Calu3 (cell line): ENCODE data around the gene FGF1. TPM values are rescaled to one million over a fixed set of nuclear protein-coding genes. Genes with fewer than 3 reads are reported as not detected.

Source experiments
- Bru-seq: library from RNA; stranded (reverse); fragments of 400-500 nt; gene quantifications from one replicate; lab custom pipeline; 2021; lab: Mats Ljungman, UMichigan
- BruChase-seq, 2 experiments: library from RNA; stranded (reverse); fragments of 400-500 nt; gene quantifications; one replicate each; lab custom pipeline; 2021; lab: Mats Ljungman, UMichigan
- BruUV-seq: library from RNA; stranded (reverse); fragments of 400-500 nt; replicated peaks from 2 replicates; lab custom pipeline; 2021; lab: Mats Ljungman, UMichigan
- CTCF ChIA-PET: fragments of 300-600 bp; sonication (Branson Sonifier 250); formaldehyde crosslinking; loops from one replicate; lab custom pipeline; 2022; ENCODE audit warnings: antibody characterized with exemption; lab: Charles Lee
- DNase-seq: peaks from one replicate; pipeline ENCODE4 v3.0.0; 2022
- H3K27ac Mint-ChIP-seq: one replicate; pipeline ENCODE4 v1.8.0; 2022; ENCODE audit warnings: mixed read lengths; ENCODE audit not compliant: unreplicated experiment
- H3K27me3 Mint-ChIP-seq: one replicate; pipeline ENCODE4 v1.8.0; 2022; ENCODE audit warnings: mixed read lengths; ENCODE audit not compliant: unreplicated experiment
- H3K36me3 Mint-ChIP-seq: one replicate; pipeline ENCODE4 v1.8.0; 2022; ENCODE audit warnings: mild to moderate bottlenecking, moderate library complexity, mixed read lengths; ENCODE audit not compliant: insufficient read depth, unreplicated experiment
- H3K4me1 Mint-ChIP-seq: one replicate; pipeline ENCODE4 v1.8.0; 2022; ENCODE audit warnings: mild to moderate bottlenecking, low read depth, mixed read lengths; ENCODE audit not compliant: unreplicated experiment
- H3K4me3 Mint-ChIP-seq: one replicate; pipeline ENCODE4 v1.8.0; 2022; ENCODE audit warnings: mild to moderate bottlenecking, low read depth, moderate library complexity, mixed read lengths; ENCODE audit not compliant: unreplicated experiment
- H3K9me3 Mint-ChIP-seq: one replicate; pipeline ENCODE4 v1.8.0; 2022; ENCODE audit warnings: low read depth, mixed read lengths; ENCODE audit not compliant: unreplicated experiment
- intact Hi-C: fragments of 100-400 bp; cut with micrococcal nuclease; formaldehyde crosslinking; loops from one replicate; pipeline ENCODE4 v1.10.0; 2022; ENCODE audit not compliant: unreplicated experiment
- long read RNA-seq: library from polyadenylated mRNA; stranded (forward); transcript quantifications from one replicate; pipeline ENCODE4 v2.0.0, GENCODE V29; 2022
- total RNA-seq: library from RNA; stranded (reverse); gene quantifications from 2 replicates; pipeline ENCODE4 v1.2.3, GENCODE V29; 2022
- TF ChIP-seq, protein P1 (sequence below): fragments of 200-600 bp; IDR thresholded peaks from one replicate; pipeline ENCODE4 v1.8.0; 2022; ENCODE audit warnings: antibody characterized with exemption; ENCODE audit not compliant: unreplicated experiment

The FGF1 gene
- not detected in 2 replicates for total RNA-seq
- Bru-seq, nascent RNA = percentile 5 among the genes with signal in this experiment
- BruChase-seq, experiment 1, labeled RNA remaining after a 6-hour chase = percentile 3 among the genes with signal in this experiment
- BruChase-seq, experiment 2, labeled RNA remaining after a 2-hour chase = percentile 5 among the genes with signal in this experiment
- long read RNA-seq, partial matches to known transcripts = 0 of 4 reads
- long read RNA-seq, other reads (novel, unspliced or antisense) = 4 of 4 reads

GRCh38 chr5:142685418-142686209 lies at the start of gene FGF1:
FGF1 (minus strand) TSS chr5:142686090; CDS start chr5:142614127, 71,963 bp downstream.
- Mint-ChIP-seq H3K9me3 (no peaks in the 10 kb centered on the region), H3K36me3 (no peaks in the 10 kb centered on the region), H3K27ac (no peak within 1 kb of the TSS), H3K4me1 (peaks cover 36% of the 10 kb centered on the region), H3K27me3 (no peaks in the 10 kb centered on the region), H3K4me3 (no peak within 1 kb of the TSS)
- no TSS peak for BruUV-seq
- TF ChIP-seq, protein P1, sequence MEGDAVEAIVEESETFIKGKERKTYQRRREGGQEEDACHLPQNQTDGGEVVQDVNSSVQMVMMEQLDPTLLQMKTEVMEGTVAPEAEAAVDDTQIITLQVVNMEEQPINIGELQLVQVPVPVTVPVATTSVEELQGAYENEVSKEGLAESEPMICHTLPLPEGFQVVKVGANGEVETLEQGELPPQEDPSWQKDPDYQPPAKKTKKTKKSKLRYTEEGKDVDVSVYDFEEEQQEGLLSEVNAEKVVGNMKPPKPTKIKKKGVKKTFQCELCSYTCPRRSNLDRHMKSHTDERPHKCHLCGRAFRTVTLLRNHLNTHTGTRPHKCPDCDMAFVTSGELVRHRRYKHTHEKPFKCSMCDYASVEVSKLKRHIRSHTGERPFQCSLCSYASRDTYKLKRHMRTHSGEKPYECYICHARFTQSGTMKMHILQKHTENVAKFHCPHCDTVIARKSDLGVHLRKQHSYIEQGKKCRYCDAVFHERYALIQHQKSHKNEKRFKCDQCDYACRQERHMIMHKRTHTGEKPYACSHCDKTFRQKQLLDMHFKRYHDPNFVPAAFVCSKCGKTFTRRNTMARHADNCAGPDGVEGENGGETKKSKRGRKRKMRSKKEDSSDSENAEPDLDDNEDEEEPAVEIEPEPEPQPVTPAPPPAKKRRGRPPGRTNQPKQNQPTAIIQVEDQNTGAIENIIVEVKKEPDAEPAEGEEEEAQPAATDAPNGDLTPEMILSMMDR = no peak
- DNase-seq = no peak
- intact Hi-C loops = no loop called here
- CTCF ChIA-PET = interaction anchor here (0.5 to 1.1 kb wide), 4 partner anchors 10 to 39 kb away, joined by 3 to 4 read pairs (median 4); no protein-coding TSS in a partner anchor

DNA sequence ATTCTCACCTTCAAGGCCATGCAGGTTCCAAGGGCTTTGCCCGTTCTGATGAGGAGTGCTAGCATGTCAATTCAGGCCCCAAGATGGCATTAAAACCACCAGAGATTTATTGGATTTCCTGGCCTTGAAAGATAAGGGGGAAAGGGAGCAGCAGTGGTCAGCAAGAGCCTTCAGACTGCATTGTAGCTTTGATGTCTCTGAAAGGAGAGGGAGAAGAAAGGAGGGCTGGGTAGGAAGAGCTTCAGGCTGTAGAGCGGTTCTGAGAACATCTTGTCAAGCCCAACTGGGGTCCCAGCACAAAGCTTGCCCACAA lies 41.8 kb upstream of the FGF1 start:
- no TSS peak for BruUV-seq
- intact Hi-C loops = no loop called here
- Mint-ChIP-seq H3K4me3 (no peak overlapping the region), H3K9me3 (peaks cover 3% of the 10 kb centered on the region), H3K27me3 (no peaks in the 10 kb centered on the region), H3K27ac (no peak overlapping the region), H3K36me3 (no peaks in the 10 kb centered on the region), H3K4me1 (peaks cover 22% of the 10 kb centered on the region)
- TF ChIP-seq, protein P1 = no peak
- no peak for DNase-seq
- CTCF ChIA-PET = interaction anchor here (1.5 kb wide), 1 partner anchor 14 kb away, joined by 5 read pairs; no protein-coding TSS in a partner anchor

DNA sequence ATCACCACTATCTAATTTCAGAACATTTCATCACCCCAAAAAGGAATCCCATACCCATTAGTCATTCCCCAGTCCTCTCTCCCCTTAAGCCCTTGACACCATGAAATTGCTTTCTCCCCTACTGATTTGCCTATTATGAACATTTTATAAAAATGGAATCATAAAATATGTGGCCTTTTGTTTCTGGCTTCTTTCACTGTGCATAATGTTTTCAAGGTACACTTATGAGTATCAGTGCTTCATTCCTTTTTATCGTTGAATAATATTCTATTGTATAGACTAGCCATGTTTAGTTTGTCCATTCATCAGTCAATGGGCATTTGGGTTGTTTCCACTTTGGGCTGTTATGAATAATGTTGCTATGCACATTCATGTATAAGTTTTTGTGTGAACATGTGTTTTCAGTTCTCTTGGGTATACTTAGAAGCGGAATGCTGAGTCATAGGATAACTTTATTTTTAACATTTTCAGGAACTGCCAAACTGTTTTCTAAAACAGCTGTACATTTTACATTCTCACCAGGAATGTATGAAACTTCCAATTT lies 40.4 kb upstream of the FGF1 start:
- CTCF ChIA-PET = no interaction called here
- TF ChIP-seq, protein P1 = no peak
- H3K4me3 Mint-ChIP-seq = no peak overlapping the region
- H3K27me3 Mint-ChIP-seq = no peaks in the 10 kb centered on the region
- peaks cover 22% of the 10 kb centered on the region for H3K4me1 Mint-ChIP-seq
- no peak overlapping the region for H3K27ac Mint-ChIP-seq
- H3K36me3 Mint-ChIP-seq = no peaks in the 10 kb centered on the region
- intact Hi-C loops = no loop called here
- DNase-seq = no peak
- no TSS peak for BruUV-seq
- H3K9me3 Mint-ChIP-seq = peaks cover 3% of the 10 kb centered on the region

DNA sequence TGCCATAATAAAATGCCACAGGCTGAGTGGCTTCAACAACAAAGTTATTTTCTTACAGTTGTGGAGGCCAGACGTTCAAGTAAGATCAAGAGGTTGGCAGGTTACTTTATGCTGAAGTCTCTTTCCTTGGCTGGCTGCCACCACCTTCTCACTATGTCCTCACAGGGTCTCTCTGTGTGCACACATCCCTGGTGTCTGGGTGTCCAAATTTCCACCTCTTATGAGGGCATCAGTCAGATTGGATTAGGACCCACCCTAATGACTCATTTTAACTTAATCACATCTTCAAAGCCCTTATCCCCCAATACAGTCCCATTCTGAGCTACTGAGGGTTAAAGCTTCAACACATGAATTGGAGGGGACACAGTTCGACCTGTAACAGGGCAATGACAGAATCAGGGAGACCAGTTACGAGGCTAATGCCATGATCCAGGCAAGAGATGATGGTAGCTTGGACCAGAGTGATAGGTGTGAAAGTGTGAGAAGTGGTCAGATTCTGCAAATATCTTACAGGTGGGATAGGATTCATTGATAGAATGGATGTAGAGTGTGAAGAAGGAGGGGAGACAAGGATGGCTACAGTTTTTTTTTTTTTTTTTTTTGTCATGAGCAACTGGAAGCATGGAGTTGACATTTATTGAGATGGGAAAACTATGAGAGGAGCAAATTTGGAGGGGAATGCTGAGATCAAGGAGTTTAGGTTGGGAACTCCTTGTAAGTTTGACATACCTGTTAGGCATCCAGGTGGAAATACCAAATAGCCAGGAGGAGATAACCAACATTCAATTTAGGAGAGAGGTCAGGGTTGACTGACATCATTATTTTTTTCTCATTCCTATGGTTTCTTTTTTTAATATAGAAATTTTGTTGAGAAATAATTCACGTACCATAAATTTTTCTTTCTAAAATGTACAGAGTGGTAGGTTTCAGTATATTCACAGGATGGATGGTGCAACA lies 39.6 kb upstream of the FGF1 start:
- H3K27ac Mint-ChIP-seq = peak overlapping the region; percentile 10
- DNase-seq = no peak
- no TSS peak for BruUV-seq
- H3K4me3 Mint-ChIP-seq = no peak overlapping the region
- CTCF ChIA-PET = interaction anchor here (0.6 kb wide), 1 partner anchor 285 kb away, joined by 3 read pairs; no protein-coding TSS in a partner anchor
- TF ChIP-seq, protein P1 = no peak
- H3K36me3 Mint-ChIP-seq = no peaks in the 10 kb centered on the region
- intact Hi-C loops = no loop called here
- no peaks in the 10 kb centered on the region for H3K27me3 Mint-ChIP-seq
- peaks cover 26% of the 10 kb centered on the region for H3K4me1 Mint-ChIP-seq
- H3K9me3 Mint-ChIP-seq = peaks cover 3% of the 10 kb centered on the region
